Glomerular visceral epithelial cell (primary cell): ENCODE data around the gene DNER.
"Not testable (repeated sequence)": the region's sequence is repeated elsewhere in the genome, so short reads cannot be mapped to it uniquely, and the experiment has no call there.

Source experiments
- DNase-seq: peaks from one replicate; pipeline ENCODE4 v3.0.0-alpha.2; 2016; ENCODE audit errors: extremely low spot score

The DNER gene

GRCh38 chr2:229571243-229571642 is 143.1 kb downstream of the DNER start:
- no peak for DNase-seq

GRCh38 chr2:229566370-229566769 is 148.0 kb downstream of the DNER start:
- no peak for DNase-seq

GRCh38 chr2:229564300-229564907 is 150.0 kb downstream of the DNER start:
- no peak for DNase-seq

GRCh38 chr2:229563388-229563787 is 151.0 kb downstream of the DNER start:
- DNase-seq, result no peak

GRCh38 chr2:229562472-229563127 is 151.8 kb downstream of the DNER start:
- DNase-seq, result no peak

DNA sequence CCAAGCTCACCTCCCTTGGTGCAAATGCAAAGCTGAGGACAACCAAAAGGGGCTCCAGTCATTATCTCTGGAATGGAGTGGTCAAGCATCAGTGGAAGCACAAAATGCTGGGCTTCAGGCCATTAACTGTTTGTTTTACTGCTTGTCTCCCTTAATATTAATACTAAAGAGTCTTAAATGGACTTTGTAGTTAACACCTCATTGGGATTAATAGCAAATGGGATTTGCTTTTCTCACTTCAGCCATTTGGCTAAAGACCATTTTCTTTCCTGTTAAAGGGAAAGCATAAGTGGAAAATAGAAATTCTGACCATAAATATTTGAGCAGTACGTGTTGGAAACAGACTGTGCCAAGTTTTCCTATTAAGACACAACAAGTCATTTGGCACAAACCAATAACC is 154.4 kb downstream of the DNER start:
- no peak for DNase-seq

GRCh38 chr2:229553091-229553490 is 161.3 kb downstream of the DNER start:
- DNase-seq, result no peak

DNA sequence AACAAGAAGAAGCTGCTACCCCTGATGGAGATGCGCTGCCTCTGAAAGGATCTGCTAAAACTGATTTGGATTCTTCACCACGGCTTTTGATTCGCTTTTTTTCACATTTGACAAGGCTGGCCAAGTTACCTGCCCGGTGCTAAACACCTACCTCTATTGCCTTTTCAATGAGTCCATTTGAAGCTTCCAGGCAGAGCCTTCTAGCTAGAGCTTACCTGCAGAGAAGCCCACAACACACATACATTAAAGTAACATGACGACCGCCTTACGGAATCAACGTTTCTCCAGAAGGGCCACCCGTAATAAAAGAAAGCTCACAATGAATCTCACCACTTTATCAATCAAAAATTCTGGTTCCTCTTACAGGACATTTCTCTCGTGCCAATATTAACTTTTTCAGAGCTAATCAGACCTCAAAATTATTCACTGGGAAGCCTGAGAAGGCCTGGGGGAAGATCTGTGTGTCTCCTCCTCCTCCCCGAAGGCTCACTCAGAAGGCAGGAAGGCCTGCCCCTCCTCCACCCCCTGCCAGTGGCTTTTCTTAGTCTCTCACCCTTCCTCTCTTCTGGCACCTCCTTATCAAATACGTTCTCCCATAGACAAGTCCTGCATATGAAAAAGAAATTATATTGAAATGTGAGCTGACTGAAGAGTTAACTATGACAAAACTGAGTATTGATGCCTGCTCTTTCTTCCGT is 171.0 kb downstream of the DNER start:
- no peak for DNase-seq

- no peak for DNase-seq
Observed at GRCh38 chr2:229539628-229540027, 174.7 kb downstream of the DNER start.

DNA sequence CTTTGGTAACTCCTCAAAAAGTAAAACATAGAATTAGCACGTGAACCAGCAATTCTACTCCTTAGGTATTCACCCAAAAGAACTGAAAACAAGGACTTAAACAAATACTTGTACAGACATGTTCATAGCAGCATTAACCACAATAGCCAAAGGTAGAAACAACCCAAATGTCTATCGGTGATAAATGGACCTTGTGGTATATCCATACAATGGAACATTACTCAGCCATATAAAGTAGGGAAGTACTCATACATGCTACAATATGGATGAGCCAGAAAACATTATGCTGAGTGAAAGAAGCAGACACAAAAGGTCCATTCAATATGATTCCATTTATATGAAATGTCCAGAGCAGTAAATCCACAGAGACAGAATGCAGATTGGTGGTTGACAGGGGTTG is 182.8 kb downstream of the DNER start:
- no peak for DNase-seq

DNA sequence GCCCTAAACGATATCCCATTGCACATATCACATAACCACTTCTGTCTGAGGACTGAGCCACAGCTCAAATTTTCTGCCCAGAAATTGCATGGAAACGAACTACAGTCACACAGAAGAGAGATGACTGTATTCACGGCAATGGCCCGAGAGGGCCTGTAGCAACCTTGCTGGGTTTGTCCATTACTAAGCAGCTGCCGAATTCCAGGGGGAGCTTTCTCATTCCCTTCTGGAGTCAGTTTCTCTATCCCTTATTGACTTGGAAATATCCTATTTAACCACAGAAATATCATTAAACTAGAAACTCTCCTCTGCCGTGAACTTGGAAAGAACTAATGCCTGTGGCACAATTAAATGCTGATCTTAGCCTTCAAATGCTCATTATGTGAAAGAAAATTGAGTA is 183.9 kb downstream of the DNER start:
- DNase-seq, result no peak

DNA sequence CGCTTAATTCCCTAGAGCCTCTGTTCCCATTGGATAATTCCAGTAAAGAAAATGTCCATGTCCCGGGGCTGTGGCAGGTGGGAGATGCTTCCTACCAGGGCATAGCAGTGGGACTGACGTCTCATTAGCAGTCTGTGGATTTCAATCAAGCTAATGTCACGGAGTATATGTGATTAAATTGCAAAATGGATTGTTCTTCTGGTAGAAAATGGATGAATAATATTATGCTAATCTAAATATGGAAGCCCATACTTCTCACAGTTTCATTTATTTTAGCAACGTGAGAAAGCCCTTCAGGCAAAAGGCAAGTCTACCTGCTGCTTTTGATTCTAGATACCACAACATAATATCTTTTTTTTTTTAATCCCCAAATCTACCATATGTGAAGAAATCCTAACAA is 185.5 kb downstream of the DNER start:
- no peak for DNase-seq

DNA sequence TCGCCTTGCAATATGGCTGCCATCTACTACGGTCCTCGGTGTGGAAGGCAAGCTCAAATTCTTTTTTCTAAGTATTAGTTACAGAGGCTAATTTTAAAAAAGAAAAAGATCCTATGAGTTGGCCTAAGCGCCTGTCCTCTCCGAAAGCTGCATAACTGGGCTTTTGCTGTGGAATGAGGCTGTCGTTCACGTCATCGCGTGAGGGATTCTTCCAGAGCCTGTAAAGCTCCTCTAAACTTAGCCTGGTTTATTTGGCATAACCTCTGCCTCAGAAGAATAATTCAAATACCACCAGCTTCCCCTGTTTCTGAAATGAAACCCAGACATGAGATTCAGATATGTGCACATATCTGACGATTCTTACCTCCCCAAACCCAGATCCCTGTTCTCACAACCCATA is 187.4 kb downstream of the DNER start:
- DNase-seq, result no peak

GRCh38 chr2:229524799-229525198 is 189.6 kb downstream of the DNER start:
- DNase-seq, result no peak

GRCh38 chr2:229523663-229524062 is 190.7 kb downstream of the DNER start:
- no peak for DNase-seq

DNA sequence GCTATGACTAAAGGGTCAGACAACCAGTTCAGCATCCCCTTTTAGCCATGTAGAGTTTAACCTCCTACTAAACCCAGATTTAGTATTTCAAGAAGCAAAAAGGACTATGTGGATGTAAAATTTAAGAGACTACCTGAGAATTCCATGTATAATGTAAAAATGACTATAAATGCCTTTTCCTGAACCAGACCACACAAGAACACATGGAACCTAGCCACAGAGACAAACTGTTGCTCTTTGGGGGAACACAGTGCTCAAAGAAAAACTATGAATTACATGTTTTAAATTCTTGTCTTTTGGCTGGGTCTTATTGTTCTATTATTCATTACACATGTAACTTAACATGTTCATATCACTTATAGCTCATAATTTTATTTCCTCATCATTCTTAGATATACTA is 192.8 kb downstream of the DNER start:
- no peak for DNase-seq

GRCh38 chr2:229520691-229521096 is 193.7 kb downstream of the DNER start:
- DNase-seq, result no peak

- no peak for DNase-seq
Observed at GRCh38 chr2:229519655-229520430, 194.5 kb downstream of the DNER start.

- no peak for DNase-seq
Observed at GRCh38 chr2:229514273-229514895, 200.0 kb downstream of the DNER start.

- no peak for DNase-seq
Observed at GRCh38 chr2:229511524-229511923, 202.8 kb downstream of the DNER start.

- DNase-seq, result not testable (repeated sequence)
Observed at GRCh38 chr2:229506699-229507098, 207.7 kb downstream of the DNER start.
